Measurements from ENCODE around the gene ATXN10. TPM values are rescaled to one million over a fixed set of nuclear protein-coding genes. Genes with fewer than 3 reads are reported as not detected.
"Not testable (repeated sequence)": the region's sequence is repeated elsewhere in the genome, so short reads cannot be mapped to it uniquely, and the experiment has no call there.

ATXN10 gene
- total and polyA plus RNA-seq, 2 of the 8 experiments (the other 6 are each of a cell fraction or from before 2014, with no cell fraction given) = 134 to 210 TPM

DNA sequence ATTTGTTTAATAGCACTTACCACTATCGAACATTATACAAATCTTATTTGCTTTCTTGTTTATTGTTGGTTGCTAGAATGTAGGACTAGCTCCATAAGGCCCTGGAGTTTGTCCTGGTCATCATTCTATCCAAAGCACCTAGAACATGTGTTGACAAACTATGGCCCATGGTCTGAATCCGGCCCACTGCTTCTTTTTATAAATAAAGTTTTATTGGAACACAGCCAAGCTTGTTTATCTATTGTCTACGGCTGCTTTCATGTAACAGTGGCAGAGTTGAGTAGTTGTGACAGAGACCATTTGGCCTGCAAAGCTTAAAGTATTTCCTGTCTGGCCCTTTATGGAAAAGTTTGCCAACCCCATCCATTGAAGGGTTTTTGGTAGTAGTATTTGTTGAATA, 38.8 kb downstream of the ATXN10 start (continued):
- no peak for TF ChIP-seq TEAD4 (IDR thresholded peaks at IDR 0.05; ENCODE audit: low read depth, low read length)

DNA sequence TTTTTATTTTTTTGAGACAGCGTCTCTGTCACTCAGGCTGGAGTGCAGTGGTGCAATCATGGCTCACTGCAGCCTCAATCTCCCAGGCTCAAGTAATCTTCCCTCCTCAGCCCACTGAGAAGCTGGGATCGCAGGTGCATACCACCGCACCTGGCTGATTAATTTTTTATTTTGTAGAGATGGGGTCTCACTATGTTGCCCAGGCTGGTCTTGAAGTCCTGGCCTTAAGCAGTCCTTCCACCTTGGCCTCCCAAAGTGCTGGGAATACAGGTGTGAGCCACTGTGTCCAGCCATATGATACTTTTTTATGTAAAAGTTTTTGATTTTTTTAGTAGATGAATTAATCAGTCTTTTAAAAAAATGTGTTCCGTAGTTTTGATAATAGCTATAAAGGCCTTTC, 42.8 kb downstream of the ATXN10 start:
- H3K9ac ChIP-seq (replicated peaks in 1 of 4; ENCODE audit: extremely low read depth in 1 of 4, low read depth in 3 of 4, low read length in 3 of 4); H3K56ac ChIP-seq (replicated peaks; ENCODE audit: insufficient read length, low read depth, low read length); FAIRE-seq; H4K8ac ChIP-seq (ENCODE audit: extremely low read depth, insufficient read depth, low read length); H2BK20ac ChIP-seq (ENCODE audit: low read length); H3K4me1 ChIP-seq (replicated peaks in 1 of 4; ENCODE audit: control insufficient read depth in 3 of 4, insufficient read depth in 4 of 4, low read length in 3 of 4); DNase-seq (ENCODE audit: low read depth in 1 of 2, low spot score in 2 of 2); H2BK5ac ChIP-seq (ENCODE audit: low read depth, low read length); H4K20me1 ChIP-seq (replicated peaks in 1 of 2; ENCODE audit: control insufficient read depth in 1 of 2, insufficient read depth in 2 of 2, low read length in 2 of 2); H3K18ac ChIP-seq (ENCODE audit: extremely low read depth, low read length); H3K27ac ChIP-seq (ENCODE audit: low read depth, low read length); H2BK120ac ChIP-seq (replicated peaks; ENCODE audit: low read depth, low read length); H3K14ac ChIP-seq (ENCODE audit: insufficient read length); H2BK15ac ChIP-seq (ENCODE audit: low read length); H3K23ac ChIP-seq (ENCODE audit: insufficient read length); H3K27me3 ChIP-seq (replicated peaks in 1 of 4; ENCODE audit: control insufficient read depth in 3 of 4, extremely low read depth in 1 of 4, insufficient read depth in 3 of 4, low read length in 3 of 4); H3K79me1 ChIP-seq (ENCODE audit: low read depth, low read length); H3K23me2 ChIP-seq (ENCODE audit: low read depth, low read length); H3K4me3 ChIP-seq (ENCODE audit: extremely low read depth in 1 of 4, insufficient read depth in 2 of 4, low read depth in 3 of 4, low read length in 4 of 4); H2AFZ ChIP-seq (ENCODE audit: low read length); H3K4ac ChIP-seq (replicated peaks; ENCODE audit: insufficient read length, low read depth, low read length); H4K91ac ChIP-seq (replicated peaks; ENCODE audit: insufficient read length, low read length); H2BK12ac ChIP-seq (ENCODE audit: low read depth, low read length); H3K4me2 ChIP-seq (ENCODE audit: insufficient read depth in 1 of 2, low read depth in 2 of 2, low read length in 2 of 2); H4K5ac ChIP-seq (ENCODE audit: insufficient read length, low read depth, low read length); H3K9me3 ChIP-seq (ENCODE audit: insufficient read depth in 2 of 2, low read depth in 1 of 2, low read length in 1 of 2); H2AK5ac ChIP-seq (ENCODE audit: low read depth, low read length): not testable (repeated sequence)
- CTCF ChIA-PET (ENCODE audit: partially characterized antibody) = interaction anchor here (1.4 kb wide), 1 partner anchor 20 kb away, joined by 5 read pairs; no protein-coding TSS in a partner anchor
- POLR2A ChIA-PET (ENCODE audit: partially characterized antibody) = interaction anchor here (1.1 kb wide), 1 partner anchor 16 kb away, joined by 3 read pairs; no protein-coding TSS in a partner anchor
- WGBS, 2 experiments (ENCODE audit: extremely low coverage in 1 of 2, insufficient coverage in 1 of 2, insufficient read length in 1 of 2, insufficient replicate concordance in 2 of 2, low coverage in 1 of 2, low lambda C conversion rate in 2 of 2, missing lambda C conversion rate in 1 of 2) = 96% methylated on average over 4 of the region's 4 CpGs; no CpG with 5 or more reads in 1 of the 2 experiments
- Histone ChIP-seq H3K79me2 (ENCODE audit: control insufficient read depth in 1 of 2, insufficient read depth in 2 of 2, low read length in 2 of 2) (peaks cover 0 to 14% of the 10 kb centered on the region in 2 experiments; a peak in 1 of 4 replicates), H3K36me3 (ENCODE audit: control insufficient read depth in 2 of 4, insufficient read depth in 4 of 4, low read length in 3 of 4) (peaks cover 2 to 18% (median 5%) of the 10 kb centered on the region in 4 experiments; a peak in 5 of 8 replicates)

All from H1 (cell line).